Fibroblast of peridontal ligament (primary cell): Measurements from ENCODE around the gene MELTF.

Experiments
- DNase-seq: peaks from one replicate; pipeline ENCODE4 v3.0.0-alpha.2; 2010; ENCODE audit errors: extremely low read depth

Gene MELTF

DNA sequence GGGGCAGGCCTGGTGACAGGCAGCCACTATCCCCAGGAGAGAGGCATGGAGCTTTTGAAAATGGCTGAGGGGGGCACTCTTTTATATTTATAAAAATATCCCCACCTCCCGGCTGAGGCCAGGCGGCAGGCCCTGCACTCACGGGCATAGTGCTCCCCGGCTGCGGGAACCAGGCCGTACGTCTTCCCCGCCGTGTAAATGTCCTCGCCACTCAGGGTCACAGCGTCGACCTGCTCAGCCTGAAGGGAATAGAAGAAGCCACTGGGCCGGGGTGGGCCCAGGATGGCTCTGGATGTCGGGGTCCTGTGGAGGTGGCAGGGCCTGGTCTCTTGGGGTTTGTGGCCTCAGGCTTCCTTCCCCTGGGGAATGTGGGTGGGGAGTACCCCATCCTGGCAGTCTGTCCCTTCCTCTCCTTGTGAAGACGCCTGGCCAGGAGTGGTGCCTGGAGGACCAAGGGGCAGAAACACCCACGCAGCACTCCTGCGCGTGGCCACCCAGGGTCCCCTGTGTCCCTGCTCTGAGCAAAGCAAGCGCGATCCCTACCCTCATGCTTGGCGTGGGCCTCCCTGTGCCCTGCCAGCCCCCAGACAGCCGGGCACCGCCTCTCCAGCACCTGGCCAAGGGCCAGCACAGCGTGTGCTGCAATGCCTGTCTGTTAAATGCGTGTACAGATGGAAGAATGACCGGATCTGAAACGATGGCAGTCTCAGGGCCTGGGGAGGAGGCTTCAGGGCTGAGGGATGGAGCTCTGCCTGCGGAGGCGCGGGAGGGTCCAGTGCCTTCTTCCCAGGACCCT, 18.9 kb downstream of the MELTF start:
- no peak for DNase-seq

DNA sequence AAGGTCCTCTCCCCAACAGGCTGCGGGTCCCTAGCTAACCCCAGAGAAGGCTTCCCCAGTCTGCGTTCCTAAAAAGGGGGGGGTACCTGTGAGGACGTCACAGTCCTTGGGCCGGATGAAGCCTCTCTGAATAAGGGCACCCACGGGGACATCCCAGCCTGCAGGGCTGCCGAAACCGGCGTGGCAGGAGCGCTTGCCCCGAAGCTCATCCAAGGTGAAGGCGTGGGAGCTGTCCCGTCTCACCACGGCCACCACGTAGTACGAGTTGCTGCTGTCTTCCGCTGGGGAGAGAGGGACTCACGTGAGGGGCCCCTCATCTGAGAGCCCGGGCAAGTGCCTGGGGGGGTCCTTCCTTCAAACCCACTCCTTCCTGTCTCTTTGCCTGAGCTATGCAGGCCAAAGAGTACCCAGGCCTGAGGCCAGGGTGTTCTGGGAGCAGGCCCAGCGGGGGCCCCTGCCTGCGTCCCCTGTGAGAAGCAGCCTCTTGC, 20.0 kb downstream of the MELTF start:
- no peak for DNase-seq

DNA sequence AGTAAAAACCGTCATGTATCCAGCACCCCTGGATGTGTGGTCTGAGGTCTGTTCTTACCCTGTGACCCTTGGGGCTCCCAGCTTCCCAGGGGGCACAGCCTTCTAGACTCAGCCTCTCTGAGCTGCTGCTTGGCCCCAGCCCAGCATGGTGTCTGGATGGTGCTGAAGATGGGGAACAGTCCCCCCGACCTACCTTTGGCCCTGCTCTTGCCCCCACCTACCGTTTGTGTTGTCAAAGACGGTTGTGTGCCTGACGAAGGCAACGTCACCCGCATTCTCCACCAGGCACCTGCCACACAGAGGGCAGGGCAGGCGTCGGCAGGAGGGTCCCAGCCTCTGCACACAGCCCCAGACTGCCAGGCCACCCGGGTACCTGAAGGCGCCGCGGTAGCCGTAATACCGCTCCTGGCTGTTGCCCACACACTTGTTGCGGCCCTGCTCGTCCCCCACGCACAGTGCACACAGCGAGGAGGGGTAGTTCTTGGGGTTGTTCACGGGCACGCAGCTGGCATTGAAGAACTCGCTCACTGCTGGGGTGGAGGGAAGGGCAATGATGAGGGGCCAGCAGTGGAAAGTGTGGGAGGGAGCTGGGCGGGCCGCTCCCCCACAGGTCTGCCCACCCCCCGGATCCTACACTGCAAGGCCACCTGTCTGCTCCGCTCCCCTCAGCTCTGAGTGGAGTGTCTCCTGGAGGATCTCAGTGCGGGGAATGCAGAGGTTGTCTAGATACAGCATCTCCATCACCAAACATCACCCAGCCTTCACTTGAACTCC, 21.0 kb downstream of the MELTF start:
- DNase-seq, result no peak

DNA sequence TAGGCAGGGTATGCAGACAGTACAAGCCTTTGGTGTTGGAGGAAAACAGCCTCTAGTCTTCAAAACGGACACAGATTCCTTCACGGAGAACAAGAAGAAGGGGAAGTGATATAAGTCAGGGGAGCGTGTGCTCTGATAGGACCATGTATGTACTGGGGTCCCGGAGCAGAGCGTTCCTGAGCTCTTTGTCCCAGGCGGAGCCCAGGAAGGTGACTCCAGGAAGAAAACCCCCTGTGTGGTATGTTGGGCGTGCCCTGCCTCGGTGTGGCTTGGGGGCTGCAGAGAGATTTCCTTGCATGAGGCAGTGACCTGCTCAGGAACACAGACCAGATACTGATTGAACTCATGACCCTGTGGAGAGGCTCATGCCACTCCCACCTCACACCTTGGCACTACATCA, 21.7 kb downstream of the MELTF start:
- no peak for DNase-seq

DNA sequence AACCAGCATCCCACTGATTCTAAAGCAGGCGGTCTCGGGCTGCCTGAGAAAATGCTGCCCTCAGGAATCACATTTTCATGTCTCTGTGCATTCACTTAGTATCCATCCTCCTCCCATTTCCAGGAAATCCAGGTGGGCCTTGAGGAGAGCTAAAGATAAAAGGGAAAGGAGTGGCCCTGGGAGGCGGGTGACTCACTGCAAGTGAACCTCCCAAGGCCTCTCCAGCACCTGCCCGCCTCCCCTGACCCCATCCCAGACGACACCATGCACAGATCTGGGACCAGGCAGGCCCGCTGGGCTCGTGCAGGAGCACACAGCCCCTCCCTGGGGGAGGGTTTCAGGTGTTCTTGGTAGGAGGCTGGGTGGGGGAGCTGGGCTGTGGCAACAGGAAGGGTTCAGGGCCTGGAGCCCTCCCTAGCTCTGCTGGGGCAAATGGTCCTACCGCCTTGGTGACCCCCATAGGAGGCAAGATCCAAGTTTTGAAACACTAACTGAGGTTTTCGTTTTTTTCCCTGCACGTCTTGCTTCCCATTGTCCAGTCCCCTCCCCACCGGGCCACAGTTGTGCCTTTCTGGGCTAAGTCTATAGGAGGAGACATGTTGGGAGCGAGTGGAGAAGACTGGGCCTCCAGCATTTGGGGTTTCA, 22.2 kb downstream of the MELTF start:
- no peak for DNase-seq

DNA sequence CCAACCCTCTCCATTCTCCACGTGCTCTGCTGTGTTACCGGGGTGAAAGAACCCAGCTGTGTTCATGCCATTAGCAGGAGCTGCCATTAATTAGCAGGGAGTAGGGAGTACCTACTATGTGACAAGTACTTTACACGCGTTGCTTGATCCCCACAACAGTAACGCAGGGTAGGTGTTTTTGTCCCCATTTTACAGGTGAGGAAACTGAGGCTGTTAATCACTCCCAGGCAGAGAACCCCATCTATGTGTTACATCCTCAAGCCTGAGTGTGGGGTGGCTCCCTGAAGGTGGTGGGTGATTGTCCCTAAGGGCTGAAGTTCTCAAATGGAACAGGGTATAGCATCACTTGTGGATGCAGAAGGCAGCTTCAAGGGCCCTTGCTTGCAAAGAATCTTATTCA, 22.8 kb downstream of the MELTF start:
- no peak for DNase-seq

DNA sequence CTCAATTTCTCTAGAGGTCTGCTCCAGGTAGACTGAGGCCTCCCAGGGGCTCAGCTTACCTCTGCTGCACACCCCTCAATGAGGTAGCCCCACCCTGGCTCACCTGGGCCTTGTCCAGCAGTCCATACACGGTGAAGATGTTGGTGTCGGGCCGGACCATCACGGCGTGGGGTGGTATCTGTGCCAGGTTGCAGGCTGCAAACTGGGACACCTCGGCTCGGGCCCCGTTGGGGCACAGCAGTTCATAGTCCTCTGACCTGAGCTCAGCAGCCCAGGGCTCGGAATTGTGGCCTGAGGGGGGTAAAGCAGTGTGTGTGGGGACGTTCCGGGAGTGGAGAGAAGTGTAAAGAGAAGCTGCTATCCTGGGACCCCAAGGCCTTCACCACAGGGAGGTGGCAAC, 23.2 kb downstream of the MELTF start:
- DNase-seq, result no peak

DNA sequence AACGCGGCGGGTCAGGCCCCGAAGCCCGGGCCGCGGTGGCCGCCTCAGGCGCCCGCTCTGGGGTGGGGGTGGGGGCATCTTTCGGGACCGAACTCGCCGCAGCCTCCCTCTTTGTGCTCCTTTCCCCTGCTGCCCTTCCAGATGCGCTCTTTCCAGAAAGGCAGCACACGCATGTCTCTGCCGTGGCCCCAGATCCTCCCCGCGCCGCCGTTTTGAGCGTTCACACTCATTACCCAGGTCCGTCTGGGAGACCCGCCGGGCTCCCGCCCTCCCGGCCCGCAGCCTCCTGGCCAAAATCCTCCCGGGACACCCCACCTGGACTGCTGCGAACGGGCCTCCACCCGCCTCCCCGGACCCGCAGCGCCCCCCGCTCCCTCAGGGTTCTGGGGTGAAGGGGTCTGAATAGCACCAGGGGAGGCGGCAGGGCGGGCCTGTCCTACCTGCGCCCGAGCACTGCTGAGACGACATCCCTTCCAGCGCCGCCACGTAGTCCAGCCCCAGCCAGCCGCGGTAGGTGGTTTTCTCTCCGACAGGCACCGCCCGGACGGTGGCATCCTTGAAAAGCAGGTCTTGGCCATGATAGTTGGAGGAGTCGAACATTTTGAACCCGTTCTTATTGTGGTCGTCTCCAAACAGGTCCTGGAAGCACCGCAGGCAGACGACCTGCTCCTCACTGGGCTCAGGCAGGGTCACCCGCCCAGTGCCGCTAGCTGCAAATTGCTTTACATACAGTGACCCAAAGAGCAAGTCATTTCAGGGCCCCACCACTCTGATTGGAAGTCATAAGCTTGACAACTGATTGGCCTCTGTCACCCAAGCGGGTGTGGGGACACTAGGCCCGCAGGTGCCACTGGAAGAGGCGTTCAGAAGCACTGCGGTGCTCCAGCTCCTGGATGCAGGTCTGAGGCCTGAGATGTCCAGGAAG, 25.9 kb downstream of the MELTF start:
- DNase-seq, result peak; percentile 11

DNA sequence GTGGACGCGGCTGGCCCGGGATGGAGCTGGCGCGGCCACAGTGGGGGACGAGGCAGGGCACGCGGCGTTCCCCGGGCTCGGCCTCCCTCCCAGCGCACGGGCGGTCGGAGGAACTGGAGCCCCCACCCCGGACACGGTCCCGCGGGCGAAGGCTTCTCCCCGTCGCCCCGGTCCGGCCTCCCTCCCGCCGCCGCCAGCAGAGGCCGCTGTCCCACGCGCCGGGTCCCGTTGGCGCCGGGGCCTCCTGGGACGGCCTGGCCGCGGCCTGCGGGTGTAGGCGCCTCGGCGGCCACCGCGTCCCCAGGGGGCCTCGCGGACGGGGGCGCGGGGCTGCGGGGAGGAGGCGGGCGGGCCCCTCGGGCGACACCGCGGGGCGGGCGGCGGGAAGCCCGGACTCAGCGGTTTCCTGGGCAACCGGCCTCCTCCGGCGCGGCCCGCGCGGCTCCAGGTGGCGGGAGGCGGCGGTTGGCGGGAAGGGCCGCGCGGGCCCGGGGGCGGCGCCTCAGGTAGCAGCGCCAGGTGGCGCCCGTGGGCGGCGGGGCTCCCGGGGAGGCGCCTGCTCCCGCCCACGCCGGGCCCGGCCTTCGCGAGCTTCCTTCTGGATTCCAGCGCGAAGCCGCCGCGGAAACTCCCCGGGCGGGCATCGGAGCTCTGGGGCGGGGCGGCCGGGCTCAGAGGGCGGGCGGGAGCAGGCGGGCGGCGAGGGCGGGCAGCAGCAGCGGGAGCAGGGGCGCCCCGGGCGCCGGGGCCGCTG, 26.7 kb downstream of the MELTF start:
- DNase-seq, result peak; percentile 47

DNA sequence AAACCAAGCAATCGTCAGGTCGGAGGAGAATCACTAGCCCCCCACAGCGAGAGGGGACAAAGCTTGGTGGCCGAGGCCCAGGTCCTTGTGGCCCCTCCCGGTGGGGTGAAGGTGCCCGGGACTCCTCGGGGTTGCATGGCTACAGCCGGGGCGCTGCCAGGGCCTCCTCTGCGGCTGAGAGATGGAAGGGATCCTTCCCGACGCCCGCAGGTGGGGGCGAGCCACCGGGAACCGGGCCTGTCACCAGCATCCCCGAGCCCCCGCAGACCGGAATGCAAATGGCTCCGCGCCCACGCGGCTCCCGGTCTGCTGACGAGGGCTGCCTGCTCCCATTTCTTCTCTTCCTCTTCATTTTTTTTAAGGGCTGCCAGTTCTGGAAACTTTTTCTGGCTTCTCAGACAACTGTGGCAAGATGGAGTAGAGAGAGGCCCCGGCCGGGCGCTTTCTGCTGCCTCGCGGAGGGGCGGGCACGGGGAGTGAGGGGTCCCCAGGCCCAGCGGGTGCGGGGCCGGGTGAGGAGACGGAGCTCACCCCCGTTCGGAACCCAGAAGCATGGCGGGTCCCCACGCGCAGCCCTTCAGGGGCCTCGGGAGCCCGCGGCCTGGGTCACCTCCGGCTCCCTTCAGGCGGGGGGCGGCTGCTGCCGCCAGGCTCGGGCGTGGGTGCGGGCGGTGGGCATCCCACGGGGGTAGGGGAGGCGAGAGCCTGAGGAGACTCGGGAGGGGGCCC, 27.5 kb downstream of the MELTF start:
- no peak for DNase-seq

DNA sequence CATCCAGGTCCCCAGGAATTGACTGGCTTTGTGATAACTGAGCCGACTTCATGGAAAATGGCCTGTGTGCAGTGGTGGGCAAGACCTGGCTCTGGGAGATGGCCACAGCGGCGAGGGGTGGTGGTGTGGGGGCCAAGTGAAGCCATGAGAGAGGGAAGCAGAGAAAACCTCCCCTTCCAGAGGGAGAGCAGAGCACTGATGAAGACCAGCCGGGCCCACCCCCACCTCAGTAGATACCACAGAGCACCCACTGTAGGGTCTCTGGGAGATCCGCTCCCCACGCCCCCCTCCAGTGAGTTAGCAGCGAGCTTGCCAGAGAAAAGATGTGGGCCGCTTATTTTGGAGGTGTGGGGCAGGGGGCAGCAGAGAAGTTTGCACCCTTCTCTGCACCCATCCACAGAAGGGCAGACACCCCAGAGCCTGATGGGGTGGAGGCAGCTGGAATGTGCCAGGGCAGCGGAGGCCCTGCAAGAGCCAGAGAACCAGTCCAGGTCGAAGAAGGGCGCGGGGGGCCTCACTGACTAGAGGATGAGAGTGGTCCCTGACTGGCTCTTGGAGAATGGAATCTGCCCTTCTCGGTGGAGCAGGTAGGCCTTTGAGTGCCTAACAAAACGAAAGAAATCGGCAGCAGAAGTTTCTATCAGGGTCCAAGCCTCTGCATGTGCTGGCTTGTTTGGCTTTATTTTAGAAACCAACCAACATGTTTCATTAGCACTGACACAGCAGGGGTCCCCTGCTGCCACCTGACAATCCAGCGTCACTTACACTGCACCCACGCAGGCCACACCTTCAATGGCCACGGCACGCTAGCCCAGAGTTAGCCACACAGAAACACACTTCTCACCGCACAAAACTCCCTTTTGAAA, 28.3 kb downstream of the MELTF start:
- DNase-seq, result no peak

DNA sequence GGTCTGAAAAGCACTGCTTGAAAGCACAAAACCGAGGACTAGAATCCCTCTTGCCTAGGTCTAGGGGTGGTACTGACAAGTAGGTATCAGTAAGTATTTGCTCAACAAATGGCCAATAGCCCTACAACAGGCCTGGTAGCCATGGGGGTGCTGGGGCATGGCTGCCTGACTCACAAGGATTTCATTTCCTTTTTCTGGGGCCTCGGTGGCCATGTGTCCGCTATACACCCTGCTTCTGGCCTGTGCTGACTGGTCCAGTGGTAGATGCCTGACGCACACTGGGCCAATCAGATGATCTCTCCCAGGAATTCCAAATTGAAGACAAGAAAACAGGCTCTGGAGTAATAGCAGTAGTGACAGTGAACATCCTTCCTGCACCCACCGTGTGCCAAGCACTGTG, 29.4 kb downstream of the MELTF start:
- no peak for DNase-seq

DNA sequence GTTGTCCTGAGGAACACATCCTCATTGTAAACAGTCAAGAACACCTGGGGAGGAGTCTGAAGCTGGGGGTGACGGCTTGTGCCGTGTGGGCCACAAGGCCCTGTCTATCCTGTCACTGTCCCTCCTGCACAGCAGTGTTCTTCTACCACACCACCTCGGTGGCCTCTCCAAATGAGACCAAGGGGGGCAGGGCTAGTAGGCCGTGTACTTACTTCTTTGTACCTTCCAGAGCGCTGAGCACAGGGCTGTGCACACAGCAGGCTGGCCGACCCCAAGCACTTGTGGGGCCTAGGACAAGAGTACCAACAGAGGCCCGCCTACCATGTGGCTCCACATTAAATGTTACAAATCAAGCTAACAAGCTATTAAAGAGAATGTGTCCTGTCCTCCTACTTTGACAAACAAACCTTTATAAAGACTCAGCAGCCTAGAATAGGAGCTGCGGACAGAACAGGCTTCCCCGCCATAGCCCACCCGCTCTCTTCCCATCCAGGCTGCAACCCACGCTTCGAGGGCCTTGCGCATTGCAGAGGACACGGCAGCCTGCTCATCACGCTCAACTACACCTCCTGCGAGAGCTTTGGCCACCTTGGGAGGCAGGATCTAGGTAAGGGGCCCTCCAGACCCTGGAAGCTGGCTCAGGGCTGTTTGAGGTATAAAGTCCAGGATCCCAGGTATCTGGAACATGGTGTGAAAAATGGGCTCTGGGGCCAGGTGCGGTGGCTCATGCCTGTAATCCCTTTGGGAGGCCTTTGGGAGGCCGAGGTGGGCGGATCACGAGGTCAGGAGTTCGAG, 30.5 kb downstream of the MELTF start:
- DNase-seq, result no peak

DNA sequence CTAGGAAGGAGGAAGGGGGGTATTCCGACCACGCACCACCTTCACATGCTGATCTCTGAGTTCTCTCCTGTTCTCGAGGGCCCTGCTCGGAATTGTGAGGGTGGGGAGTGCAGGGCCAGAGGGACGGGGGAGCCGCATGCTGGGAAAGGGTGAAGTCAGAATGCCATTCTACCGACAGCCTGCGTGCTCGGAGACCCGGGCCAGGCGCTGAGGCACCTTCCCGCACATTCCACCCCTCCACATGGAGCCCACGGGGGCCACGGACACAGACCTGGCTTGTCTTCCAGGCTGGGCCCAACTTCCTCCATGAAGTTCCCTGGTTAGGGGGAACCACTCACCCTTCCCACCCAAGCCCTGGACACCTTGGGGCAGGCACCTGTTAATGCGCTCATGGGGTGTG, 32.3 kb downstream of the MELTF start:
- no peak for DNase-seq

DNA sequence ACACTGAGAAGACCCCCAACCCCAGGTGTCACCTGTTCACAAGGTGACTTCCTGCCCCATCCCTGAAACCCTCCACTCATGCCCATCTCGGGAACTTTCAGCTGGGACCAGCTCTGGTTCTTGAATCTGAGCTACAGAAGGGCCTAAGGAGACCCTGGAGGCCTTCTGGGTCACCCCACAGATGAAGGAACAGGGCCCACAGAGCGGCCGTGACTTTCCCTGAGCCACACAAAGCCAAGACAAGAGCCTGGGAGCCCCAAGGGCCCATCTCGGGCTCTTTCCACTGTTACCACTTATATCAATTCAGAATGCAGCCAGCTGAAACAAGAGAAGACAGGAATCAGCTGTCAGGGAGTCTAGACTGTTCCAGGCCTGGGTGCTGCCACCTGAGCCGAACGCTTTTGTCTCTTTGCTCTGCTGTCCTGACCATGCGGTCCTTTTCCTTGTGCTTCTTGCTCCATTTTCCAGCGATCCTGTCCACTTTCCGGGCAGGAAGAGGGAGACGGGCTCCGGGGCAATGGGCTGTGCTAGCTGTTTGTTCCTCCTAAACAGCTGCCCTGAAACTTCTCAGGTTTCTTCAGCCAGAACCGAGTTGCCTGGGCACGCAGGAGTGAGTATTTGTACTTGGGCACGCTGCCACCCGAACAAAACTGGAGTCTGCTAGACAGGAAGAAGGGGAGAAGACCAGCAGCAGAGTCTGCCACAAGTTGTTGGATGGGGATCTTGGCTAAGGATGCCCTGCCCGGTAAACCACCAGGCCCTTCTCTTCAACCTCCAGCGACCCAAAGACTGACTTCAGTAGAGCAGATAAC, 33.0 kb downstream of the MELTF start:
- DNase-seq, result no peak

DNA sequence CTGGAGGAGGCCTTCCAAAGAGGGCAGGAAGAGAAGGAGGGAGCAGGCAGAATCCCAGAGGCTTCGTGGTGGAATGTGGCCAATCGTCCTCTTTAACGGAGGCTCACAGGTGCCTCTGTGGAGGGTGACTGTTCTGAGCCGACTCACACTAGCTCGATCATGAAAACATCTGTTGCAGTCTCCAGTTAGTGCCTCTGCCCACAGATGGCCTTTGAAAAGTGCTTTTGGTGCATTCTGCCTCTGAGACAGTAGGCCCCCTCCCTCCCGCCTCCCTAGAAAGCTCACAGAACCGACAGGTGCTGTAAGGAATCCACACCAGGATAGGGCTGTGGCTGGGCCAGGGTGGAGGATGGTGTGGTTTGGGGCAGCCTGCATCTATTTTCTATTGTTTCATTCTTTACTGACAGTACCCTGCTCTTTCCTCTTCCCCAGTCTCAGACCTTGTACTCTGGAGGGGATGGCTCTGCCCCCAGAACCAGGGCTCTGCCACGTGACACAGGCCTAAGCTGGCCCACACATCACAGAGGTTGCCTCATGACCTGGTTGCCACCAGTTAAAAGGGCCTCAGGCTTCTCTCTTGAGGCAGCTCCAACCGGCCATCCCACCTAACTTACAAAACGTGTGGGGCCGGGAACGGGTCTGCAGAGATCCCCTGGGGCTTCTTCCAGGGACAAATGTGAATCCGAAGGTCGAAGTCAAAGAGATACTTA, 33.8 kb downstream of the MELTF start:
- no peak for DNase-seq

DNA sequence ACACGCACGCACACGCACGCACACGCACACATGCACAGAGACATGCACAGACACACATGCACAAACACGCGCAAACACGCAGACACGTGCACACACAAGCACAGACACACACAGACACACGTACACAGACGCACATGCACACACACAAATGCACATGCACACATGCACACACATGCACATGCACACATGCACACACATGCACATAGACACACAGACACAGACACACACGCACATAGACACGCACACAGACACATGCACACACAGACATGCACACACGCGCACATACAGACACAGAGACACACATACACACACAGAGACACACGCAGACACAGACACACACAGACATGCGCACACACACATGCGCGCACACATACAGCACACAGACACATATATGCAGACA, 34.6 kb downstream of the MELTF start:
- no peak for DNase-seq
